Right atrium auricular region (tissue), 2 donors: ENCODE results near the gene IDH2. TPM values are rescaled to one million over a fixed set of nuclear protein-coding genes. Genes with fewer than 3 reads are reported as not detected.

ENCODE experiments used
- DNase-seq: peaks from one replicate; pipeline ENCODE4 v3.0.0-alpha.2; 2019; ENCODE audit warnings: low spot score
- H3K27ac ChIP-seq, 2 donors: fragments of 200-600 bp; sonication (generic); 1 replicate in 1 of 2; 2 replicates in 1 of 2; pipeline ENCODE4 v1.5.1; 2016 to 2019
- H3K27me3 ChIP-seq, 2 donors: fragments of 200-600 bp; sonication (generic); one replicate each; pipeline versions ENCODE4 v1.5.1 to v1.6.0; 2017 to 2019
- H3K36me3 ChIP-seq: fragments of 200-600 bp; sonication (generic); one replicate; pipeline ENCODE4 v1.5.1; 2016
- H3K4me1 ChIP-seq, 2 donors: fragments of 200-600 bp; sonication (generic); one replicate each; pipeline versions ENCODE4 v1.5.1 to v1.6.0; 2017 to 2019
- H3K4me3 ChIP-seq, 2 donors: fragments of 200-600 bp; sonication (generic); 1 replicate in 1 of 2; 2 replicates in 1 of 2; pipeline ENCODE4 v1.5.1; 2017 to 2019; ENCODE audit warnings: mild to moderate bottlenecking in 1 of 2, moderate library complexity in 1 of 2
- H3K9me3 ChIP-seq, 2 donors: fragments of 200-600 bp; sonication (generic); one replicate each; pipeline ENCODE4 v1.5.1; 2019
- CTCF ChIP-seq, 2 donors: fragments of 200-600 bp; sonication (generic); IDR thresholded peaks; one replicate each; pipeline ENCODE4 v1.5.1; 2019; ENCODE audit warnings: antibody characterized with exemption in 2 of 2
- total RNA-seq, 2 donors: library from RNA; depleted of rRNA; stranded (reverse); fragments of >200 nt; gene quantifications; one replicate each; pipeline ENCODE4 v1.1.0, GENCODE V29; 2016

Gene IDH2
- total RNA-seq, 2 donors from 2014 or later, result 119 to 249 TPM

- H3K27ac ChIP-seq, result no peak overlapping the region
- H3K36me3 ChIP-seq, result no peaks in the 10 kb centered on the region
- no peak for TF ChIP-seq CTCF (IDR thresholded peaks at IDR 0.05)
- H3K4me1 ChIP-seq, result peaks cover 0 to 32% of the 10 kb centered on the region in 2 donors
- DNase-seq, result no peak
- no peaks in the 10 kb centered on the region for H3K27me3 ChIP-seq
- H3K9me3 ChIP-seq, result no peaks in the 10 kb centered on the region
- no peak overlapping the region for H3K4me3 ChIP-seq
These were observed 61.6 kb downstream of the IDH2 start for GRCh38 chr15:90040618-90041017.

GRCh38 chr15:90039996-90040395 lies 62.3 kb downstream of the IDH2 start:
- Histone ChIP-seq H3K27me3 (no peaks in the 10 kb centered on the region), H3K9me3 (no peaks in the 10 kb centered on the region), H3K4me3 (no peak overlapping the region), H3K36me3 (no peaks in the 10 kb centered on the region), H3K27ac (no peak overlapping the region), H3K4me1 (peaks cover 0 to 39% of the 10 kb centered on the region in 2 donors)
- DNase-seq, result no peak
- no peak for TF ChIP-seq CTCF (IDR thresholded peaks at IDR 0.05)

GRCh38 chr15:90038632-90039095 lies 63.6 kb downstream of the IDH2 start:
- H3K36me3 ChIP-seq, result no peaks in the 10 kb centered on the region
- H3K4me3 ChIP-seq, result no peak overlapping the region
- no peaks in the 10 kb centered on the region for H3K9me3 ChIP-seq
- DNase-seq, result no peak
- no peak overlapping the region for H3K27ac ChIP-seq
- TF ChIP-seq CTCF (IDR thresholded peaks at IDR 0.05), result no peak
- H3K27me3 ChIP-seq, result no peaks in the 10 kb centered on the region
- peaks cover 0 to 50% of the 10 kb centered on the region in 2 donors for H3K4me1 ChIP-seq

GRCh38 chr15:90037961-90038631 lies 64.2 kb downstream of the IDH2 start:
- no peak for DNase-seq
- H3K27ac ChIP-seq, result no peak overlapping the region
- TF ChIP-seq CTCF (IDR thresholded peaks at IDR 0.05), result no peak
- no peaks in the 10 kb centered on the region for H3K9me3 ChIP-seq
- no peak overlapping the region for H3K4me3 ChIP-seq
- peaks cover 0 to 54% of the 10 kb centered on the region in 2 donors for H3K4me1 ChIP-seq
- no peaks in the 10 kb centered on the region for H3K36me3 ChIP-seq
- H3K27me3 ChIP-seq, result no peaks in the 10 kb centered on the region

- Histone ChIP-seq H3K27ac (no peak overlapping the region), H3K4me1 (peaks cover 0 to 54% of the 10 kb centered on the region in 2 donors), H3K4me3 (no peak overlapping the region), H3K27me3 (no peaks in the 10 kb centered on the region), H3K9me3 (no peaks in the 10 kb centered on the region), H3K36me3 (no peaks in the 10 kb centered on the region)
- no peak for DNase-seq
- no peak for TF ChIP-seq CTCF (IDR thresholded peaks at IDR 0.05)
These were observed 64.8 kb downstream of the IDH2 start for GRCh38 chr15:90037511-90037860.
